Measurements from ENCODE around the gene PCDH9.

DNA sequence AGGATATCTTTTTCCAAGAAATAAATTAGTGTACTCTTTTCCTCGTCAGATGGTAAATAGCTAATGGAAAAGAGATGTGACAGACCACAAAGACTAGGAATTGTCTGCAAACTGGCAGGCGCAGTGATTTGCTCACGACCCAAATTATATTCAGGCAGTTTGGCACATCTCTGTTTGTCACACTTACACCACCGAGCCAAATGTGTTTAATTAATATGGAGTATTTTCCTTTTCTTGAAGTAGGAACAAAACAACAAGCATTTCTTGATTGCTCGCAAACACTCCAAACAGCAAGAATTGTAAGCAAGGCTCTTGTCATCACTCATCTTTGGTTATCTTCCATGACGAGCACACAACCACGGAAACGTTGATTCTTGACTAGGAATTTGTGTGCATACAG is 884.2 kb downstream of the PCDH9 start:
- TF ChIP-seq, protein P1, sequence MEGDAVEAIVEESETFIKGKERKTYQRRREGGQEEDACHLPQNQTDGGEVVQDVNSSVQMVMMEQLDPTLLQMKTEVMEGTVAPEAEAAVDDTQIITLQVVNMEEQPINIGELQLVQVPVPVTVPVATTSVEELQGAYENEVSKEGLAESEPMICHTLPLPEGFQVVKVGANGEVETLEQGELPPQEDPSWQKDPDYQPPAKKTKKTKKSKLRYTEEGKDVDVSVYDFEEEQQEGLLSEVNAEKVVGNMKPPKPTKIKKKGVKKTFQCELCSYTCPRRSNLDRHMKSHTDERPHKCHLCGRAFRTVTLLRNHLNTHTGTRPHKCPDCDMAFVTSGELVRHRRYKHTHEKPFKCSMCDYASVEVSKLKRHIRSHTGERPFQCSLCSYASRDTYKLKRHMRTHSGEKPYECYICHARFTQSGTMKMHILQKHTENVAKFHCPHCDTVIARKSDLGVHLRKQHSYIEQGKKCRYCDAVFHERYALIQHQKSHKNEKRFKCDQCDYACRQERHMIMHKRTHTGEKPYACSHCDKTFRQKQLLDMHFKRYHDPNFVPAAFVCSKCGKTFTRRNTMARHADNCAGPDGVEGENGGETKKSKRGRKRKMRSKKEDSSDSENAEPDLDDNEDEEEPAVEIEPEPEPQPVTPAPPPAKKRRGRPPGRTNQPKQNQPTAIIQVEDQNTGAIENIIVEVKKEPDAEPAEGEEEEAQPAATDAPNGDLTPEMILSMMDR (IDR thresholded peaks at IDR 0.05; ENCODE audit: insufficient read depth, low read depth, low read length), result no peak
- TF ChIP-seq EZH2 (IDR thresholded peaks at IDR 0.05; ENCODE audit: insufficient read depth, low read length), result no peak

All from astrocyte (in vitro differentiated cells and primary cell).